ENCODE measurements around the gene TPSB2.
"Not testable (repeated sequence)": the region's sequence is repeated elsewhere in the genome, so short reads cannot be mapped to it uniquely, and the experiment has no call there.

The TPSB2 gene

GRCh38 chr16:1256874-1257322 is 26.9 kb upstream of the TPSB2 start:
- Histone ChIP-seq H3K18ac (ENCODE audit: low read length) (no peak overlapping the region), H2BK120ac (ENCODE audit: low read depth, low read length) (no peak overlapping the region), H3K56ac (ENCODE audit: low read length) (no peak overlapping the region), H3K4ac (ENCODE audit: low read depth, low read length) (no peak overlapping the region), H3K36me3 (ENCODE audit: control insufficient read depth, insufficient read depth, low read length) (no peaks in the 10 kb centered on the region), H3K4me3 (ENCODE audit: low read length) (no peak overlapping the region), H2BK15ac (replicated peaks; ENCODE audit: low read depth) (no peak overlapping the region), H3K4me1 (ENCODE audit: control insufficient read depth, low read depth, low read length) (no peaks in the 10 kb centered on the region), H3K79me1 (ENCODE audit: low read length) (no peaks in the 10 kb centered on the region), H3K9ac (ENCODE audit: low read length) (no peak overlapping the region), H2AK5ac (ENCODE audit: low read length) (no peak overlapping the region), H4K8ac (ENCODE audit: low read depth, low read length) (no peak overlapping the region), H3K4me2 (ENCODE audit: low read length) (no peak overlapping the region), H4K5ac (ENCODE audit: low read length) (no peak overlapping the region), H2BK5ac (ENCODE audit: low read length) (no peak overlapping the region), H3K79me2 (ENCODE audit: control insufficient read depth, insufficient read depth, low read length) (no peaks in the 10 kb centered on the region), H3K27me3 (ENCODE audit: insufficient read depth, low read length, poor library complexity) (peaks cover 22% of the 10 kb centered on the region), H3K27ac (ENCODE audit: low read depth, low read length) (no peak overlapping the region), H3K23ac (ENCODE audit: low read length) (no peak overlapping the region)
- WGBS (ENCODE audit: extremely low coverage, insufficient coverage, low lambda C conversion rate) = no CpG with 5 or more reads among the region's 22 CpGs
- no peak for DNase-seq

- not testable (repeated sequence) for H3K9ac ChIP-seq (ENCODE audit: low read length); H3K56ac ChIP-seq (ENCODE audit: low read length); H3K27ac ChIP-seq (ENCODE audit: low read depth, low read length); DNase-seq; H3K4me3 ChIP-seq (ENCODE audit: low read length); H2BK120ac ChIP-seq (ENCODE audit: low read depth, low read length); H2AK5ac ChIP-seq (ENCODE audit: low read length); H3K79me2 ChIP-seq (ENCODE audit: control insufficient read depth, insufficient read depth, low read length); H3K18ac ChIP-seq (ENCODE audit: low read length); H2BK15ac ChIP-seq (replicated peaks; ENCODE audit: low read depth); H4K8ac ChIP-seq (ENCODE audit: low read depth, low read length); H2BK5ac ChIP-seq (ENCODE audit: low read length); H3K79me1 ChIP-seq (ENCODE audit: low read length); H3K4me1 ChIP-seq (ENCODE audit: control insufficient read depth, low read depth, low read length); H3K23ac ChIP-seq (ENCODE audit: low read length); H4K5ac ChIP-seq (ENCODE audit: low read length); H3K4ac ChIP-seq (ENCODE audit: low read depth, low read length); H3K4me2 ChIP-seq (ENCODE audit: low read length); H3K36me3 ChIP-seq (ENCODE audit: control insufficient read depth, insufficient read depth, low read length)
- H3K27me3 ChIP-seq (ENCODE audit: insufficient read depth, low read length, poor library complexity) = peaks cover 20% of the 10 kb centered on the region
- no CpG with 5 or more reads among the region's 23 CpGs for WGBS (ENCODE audit: extremely low coverage, insufficient coverage, low lambda C conversion rate)
Measured at GRCh38 chr16:1256296-1256873, 26.4 kb upstream of the TPSB2 start.

GRCh38 chr16:1255276-1256122 is 25.5 kb upstream of the TPSB2 start, which contains the start of gene TPSD1:
TPSD1 (plus strand) TSS chr16:1256069; CDS start chr16:1256281, 212 bp downstream.
- H3K4me2 ChIP-seq (ENCODE audit: low read length); H3K9ac ChIP-seq (ENCODE audit: low read length); H3K18ac ChIP-seq (ENCODE audit: low read length); H3K36me3 ChIP-seq (ENCODE audit: control insufficient read depth, insufficient read depth, low read length); H3K56ac ChIP-seq (ENCODE audit: low read length); H3K27ac ChIP-seq (ENCODE audit: low read depth, low read length); H2BK5ac ChIP-seq (ENCODE audit: low read length); DNase-seq; H2BK120ac ChIP-seq (ENCODE audit: low read depth, low read length); H4K8ac ChIP-seq (ENCODE audit: low read depth, low read length); H2BK15ac ChIP-seq (replicated peaks; ENCODE audit: low read depth); H3K23ac ChIP-seq (ENCODE audit: low read length); H3K79me2 ChIP-seq (ENCODE audit: control insufficient read depth, insufficient read depth, low read length); H3K79me1 ChIP-seq (ENCODE audit: low read length); H2AK5ac ChIP-seq (ENCODE audit: low read length); H3K4ac ChIP-seq (ENCODE audit: low read depth, low read length); H3K4me1 ChIP-seq (ENCODE audit: control insufficient read depth, low read depth, low read length); H4K5ac ChIP-seq (ENCODE audit: low read length); H3K4me3 ChIP-seq (ENCODE audit: low read length): not testable (repeated sequence)
- WGBS (ENCODE audit: extremely low coverage, insufficient coverage, low lambda C conversion rate) = no CpG with 5 or more reads among the region's 26 CpGs
- H3K27me3 ChIP-seq (ENCODE audit: insufficient read depth, low read length, poor library complexity) = peaks cover 16% of the 10 kb centered on the region

GRCh38 chr16:1254821-1255220 is 24.8 kb upstream of the TPSB2 start:
- H3K18ac ChIP-seq (ENCODE audit: low read length); H3K36me3 ChIP-seq (ENCODE audit: control insufficient read depth, insufficient read depth, low read length); H3K4me3 ChIP-seq (ENCODE audit: low read length); H3K27me3 ChIP-seq (ENCODE audit: insufficient read depth, low read length, poor library complexity); H2BK15ac ChIP-seq (replicated peaks; ENCODE audit: low read depth); H3K27ac ChIP-seq (ENCODE audit: low read depth, low read length); H3K23ac ChIP-seq (ENCODE audit: low read length); H2BK120ac ChIP-seq (ENCODE audit: low read depth, low read length); H3K56ac ChIP-seq (ENCODE audit: low read length); H2BK5ac ChIP-seq (ENCODE audit: low read length); H3K4me1 ChIP-seq (ENCODE audit: control insufficient read depth, low read depth, low read length); H3K79me2 ChIP-seq (ENCODE audit: control insufficient read depth, insufficient read depth, low read length); H3K4me2 ChIP-seq (ENCODE audit: low read length); H2AK5ac ChIP-seq (ENCODE audit: low read length); H3K9ac ChIP-seq (ENCODE audit: low read length); DNase-seq; H3K4ac ChIP-seq (ENCODE audit: low read depth, low read length); H4K5ac ChIP-seq (ENCODE audit: low read length); H4K8ac ChIP-seq (ENCODE audit: low read depth, low read length); H3K79me1 ChIP-seq (ENCODE audit: low read length): not testable (repeated sequence)
- no CpG with 5 or more reads among the region's 3 CpGs for WGBS (ENCODE audit: extremely low coverage, insufficient coverage, low lambda C conversion rate)

GRCh38 chr16:1253701-1254364 is 23.8 kb upstream of the TPSB2 start:
- not testable (repeated sequence) for H4K8ac ChIP-seq (ENCODE audit: low read depth, low read length); H3K4me1 ChIP-seq (ENCODE audit: control insufficient read depth, low read depth, low read length); H3K4me2 ChIP-seq (ENCODE audit: low read length); H3K79me1 ChIP-seq (ENCODE audit: low read length); H2BK15ac ChIP-seq (replicated peaks; ENCODE audit: low read depth); H2BK120ac ChIP-seq (ENCODE audit: low read depth, low read length); H3K36me3 ChIP-seq (ENCODE audit: control insufficient read depth, insufficient read depth, low read length); H3K9ac ChIP-seq (ENCODE audit: low read length); H3K79me2 ChIP-seq (ENCODE audit: control insufficient read depth, insufficient read depth, low read length); H3K27ac ChIP-seq (ENCODE audit: low read depth, low read length); H4K5ac ChIP-seq (ENCODE audit: low read length); H2AK5ac ChIP-seq (ENCODE audit: low read length); H3K56ac ChIP-seq (ENCODE audit: low read length); H2BK5ac ChIP-seq (ENCODE audit: low read length); H3K4me3 ChIP-seq (ENCODE audit: low read length); H3K27me3 ChIP-seq (ENCODE audit: insufficient read depth, low read length, poor library complexity); H3K18ac ChIP-seq (ENCODE audit: low read length); H3K4ac ChIP-seq (ENCODE audit: low read depth, low read length); DNase-seq; H3K23ac ChIP-seq (ENCODE audit: low read length)
- no CpG with 5 or more reads among the region's 47 CpGs for WGBS (ENCODE audit: extremely low coverage, insufficient coverage, low lambda C conversion rate)
